WERI-Rb-1 (cell line): Measurements from ENCODE around the gene MROH8.
"Not testable (repeated sequence)": the region's sequence is repeated elsewhere in the genome, so short reads cannot be mapped to it uniquely, and the experiment has no call there.

ENCODE experiments used
- DNase-seq: peaks from one replicate; pipeline ENCODE4 v3.0.0-alpha.2; 2020
- H3K27ac ChIP-seq: fragments of 250-450 bp; sonication (Bioruptor Pico); 2 replicates; pipeline ENCODE4 v1.5.1; 2020; ENCODE audit warnings: mild to moderate bottlenecking, moderate library complexity
- H3K27me3 ChIP-seq: fragments of 250-450 bp; sonication (Bioruptor Pico); 2 replicates; pipeline ENCODE4 v1.5.1; 2021; ENCODE audit warnings: mild to moderate bottlenecking, low read depth, moderate library complexity; ENCODE audit not compliant: insufficient read depth, severe bottlenecking
- H3K36me3 ChIP-seq: fragments of 250-450 bp; sonication (Bioruptor Pico); 2 replicates; pipeline ENCODE4 v1.5.1; 2020; ENCODE audit warnings: mild to moderate bottlenecking, moderate library complexity
- H3K4me3 ChIP-seq: 2 replicates; pipeline ENCODE4 v1.5.1; 2011; ENCODE audit warnings: low read depth, mild to moderate bottlenecking, control low read depth, low read length
- H3K9me3 ChIP-seq: fragments of 250-450 bp; sonication (Bioruptor Pico); 2 replicates; pipeline ENCODE4 v1.5.1; 2021; ENCODE audit warnings: mild to moderate bottlenecking, moderate library complexity; ENCODE audit not compliant: severe bottlenecking
- TF ChIP-seq, protein P1 (sequence below): IDR thresholded peaks from 2 replicates; pipeline ENCODE4 v1.5.1; 2011; ENCODE audit warnings: low read depth, mild to moderate bottlenecking, control low read depth, inconsistent platforms, low read length

Gene MROH8

GRCh38 chr20:37158248-37158647 is 21.1 kb downstream of the MROH8 start:
- H3K27me3 ChIP-seq, result no peaks in the 10 kb centered on the region
- no peaks in the 10 kb centered on the region for H3K36me3 ChIP-seq
- TF ChIP-seq, protein P1, sequence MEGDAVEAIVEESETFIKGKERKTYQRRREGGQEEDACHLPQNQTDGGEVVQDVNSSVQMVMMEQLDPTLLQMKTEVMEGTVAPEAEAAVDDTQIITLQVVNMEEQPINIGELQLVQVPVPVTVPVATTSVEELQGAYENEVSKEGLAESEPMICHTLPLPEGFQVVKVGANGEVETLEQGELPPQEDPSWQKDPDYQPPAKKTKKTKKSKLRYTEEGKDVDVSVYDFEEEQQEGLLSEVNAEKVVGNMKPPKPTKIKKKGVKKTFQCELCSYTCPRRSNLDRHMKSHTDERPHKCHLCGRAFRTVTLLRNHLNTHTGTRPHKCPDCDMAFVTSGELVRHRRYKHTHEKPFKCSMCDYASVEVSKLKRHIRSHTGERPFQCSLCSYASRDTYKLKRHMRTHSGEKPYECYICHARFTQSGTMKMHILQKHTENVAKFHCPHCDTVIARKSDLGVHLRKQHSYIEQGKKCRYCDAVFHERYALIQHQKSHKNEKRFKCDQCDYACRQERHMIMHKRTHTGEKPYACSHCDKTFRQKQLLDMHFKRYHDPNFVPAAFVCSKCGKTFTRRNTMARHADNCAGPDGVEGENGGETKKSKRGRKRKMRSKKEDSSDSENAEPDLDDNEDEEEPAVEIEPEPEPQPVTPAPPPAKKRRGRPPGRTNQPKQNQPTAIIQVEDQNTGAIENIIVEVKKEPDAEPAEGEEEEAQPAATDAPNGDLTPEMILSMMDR, result no peak
- no peak for DNase-seq
- no peaks in the 10 kb centered on the region for H3K9me3 ChIP-seq
- no peak overlapping the region for H3K27ac ChIP-seq
- H3K4me3 ChIP-seq, result no peak overlapping the region

DNA sequence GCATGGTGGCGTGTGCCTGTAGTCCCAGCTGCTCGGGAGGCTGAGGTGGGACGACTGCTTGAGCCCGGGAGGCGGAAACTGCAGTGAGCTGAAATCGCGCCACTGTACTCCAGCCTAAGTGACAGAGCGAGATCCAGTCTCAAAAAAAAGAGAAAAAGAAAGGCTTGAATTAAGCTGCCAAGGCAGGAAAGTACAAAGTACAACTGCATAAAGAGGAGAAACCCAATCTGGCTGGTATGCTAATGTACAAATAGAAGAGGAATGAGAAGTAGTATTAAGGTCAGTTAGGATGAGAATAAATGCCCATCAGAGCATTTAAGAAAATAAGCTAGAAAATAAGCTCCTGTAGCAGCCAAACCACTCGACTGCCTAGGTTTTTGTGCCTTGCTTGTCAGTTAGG is 23.4 kb downstream of the MROH8 start:
- TF ChIP-seq, protein P1, result no peak
- Histone ChIP-seq H3K9me3 (no peaks in the 10 kb centered on the region), H3K36me3 (peaks cover 3% of the 10 kb centered on the region; the same call in 1 of the 2 replicates), H3K27ac (peak overlapping the region; percentile 45), H3K27me3 (no peaks in the 10 kb centered on the region), H3K4me3 (no peak overlapping the region)
- DNase-seq, result no peak

- no peaks in the 10 kb centered on the region for H3K9me3 ChIP-seq
- H3K27me3 ChIP-seq, result no peaks in the 10 kb centered on the region
- TF ChIP-seq, protein P1, result no peak
- DNase-seq, result no peak
- H3K27ac ChIP-seq, result no peak overlapping the region
- no peak overlapping the region for H3K4me3 ChIP-seq
- H3K36me3 ChIP-seq, result peaks cover 3% of the 10 kb centered on the region; the same call in 1 of the 2 replicates
Observed at GRCh38 chr20:37154684-37155298, 24.6 kb downstream of the MROH8 start.

- Histone ChIP-seq H3K9me3 (no peaks in the 10 kb centered on the region), H3K27ac (no peak overlapping the region), H3K4me3 (no peak overlapping the region), H3K27me3 (no peaks in the 10 kb centered on the region), H3K36me3 (peaks cover 3% of the 10 kb centered on the region; the same call in 1 of the 2 replicates)
- no peak for DNase-seq
- TF ChIP-seq, protein P1, result no peak
Observed at GRCh38 chr20:37152284-37152683, 27.1 kb downstream of the MROH8 start.

- Histone ChIP-seq H3K9me3 (no peaks in the 10 kb centered on the region), H3K4me3 (no peak overlapping the region), H3K27me3 (no peaks in the 10 kb centered on the region), H3K27ac (no peak overlapping the region), H3K36me3 (peaks cover 3% of the 10 kb centered on the region; the same call in 1 of the 2 replicates)
- TF ChIP-seq, protein P1, result no peak
- no peak for DNase-seq
Observed at GRCh38 chr20:37151529-37151928, 27.8 kb downstream of the MROH8 start.

GRCh38 chr20:37150864-37151263 is 28.5 kb downstream of the MROH8 start:
- H3K36me3 ChIP-seq, H3K27me3 ChIP-seq, H3K4me3 ChIP-seq, DNase-seq, H3K27ac ChIP-seq, H3K9me3 ChIP-seq: not testable (repeated sequence)
